ENCODE data around the gene FAM53B.

The FAM53B gene

GRCh38 chr10:124675261-124675660 lies 68.9 kb downstream of the FAM53B start:
- Histone ChIP-seq H3K4me2 (ENCODE audit: insufficient read depth, low read length, poor library complexity, severe bottlenecking) (no peak overlapping the region), H4K8ac (ENCODE audit: low read depth, low read length) (no peak overlapping the region), H3K27me3 (ENCODE audit: control insufficient read depth in 3 of 3, insufficient read depth in 3 of 3, low read depth in 1 of 3, low read length in 3 of 3) (no peaks in the 10 kb centered on the region), H2BK15ac (ENCODE audit: low read length) (no peak overlapping the region), H3K18ac (ENCODE audit: low read length) (peak overlapping the region; percentile 75), H2AFZ (ENCODE audit: low read length) (no peak overlapping the region), H3K14ac (ENCODE audit: low read length) (no peak overlapping the region), H3K23ac (ENCODE audit: low read depth, low read length, poor library complexity) (no peak overlapping the region), H3K79me1 (ENCODE audit: low read depth, low read length) (peaks cover 15% of the 10 kb centered on the region), H3K9me3 (replicated peaks in 1 of 2; ENCODE audit: control insufficient read depth in 2 of 2, insufficient read depth in 1 of 2, low read depth in 1 of 2, low read length in 2 of 2) (no peaks in the 10 kb centered on the region), H4K91ac (ENCODE audit: low read depth, low read length, poor library complexity) (no peak overlapping the region), H3K4ac (ENCODE audit: low read length) (no peak overlapping the region), H3K36me3 (replicated peaks in 1 of 2; ENCODE audit: control insufficient read depth in 2 of 2, insufficient read depth in 2 of 2, low read length in 2 of 2) (peaks cover 1 to 55% of the 10 kb centered on the region in 2 donors), H3K27ac (replicated peaks; ENCODE audit: low read length) (no peak overlapping the region), H2BK5ac (ENCODE audit: low read length) (peak overlapping the region; percentile 45), H2AK5ac (ENCODE audit: low read depth, low read length) (peak overlapping the region; percentile 36), H2BK120ac (ENCODE audit: low read depth, low read length) (no peak overlapping the region), H2BK12ac (ENCODE audit: low read length) (no peak overlapping the region), H3K4me3 (ENCODE audit: low read length in 2 of 2) (no peak overlapping the region), H3K9ac (ENCODE audit: low read depth, low read length, poor library complexity) (no peak overlapping the region), H3K4me1 (ENCODE audit: control insufficient read depth in 2 of 2, insufficient read depth in 1 of 2, low read depth in 1 of 2, low read length in 2 of 2) (peaks cover 23 to 45% of the 10 kb centered on the region in 2 donors)
- WGBS, 2 donors (ENCODE audit: extremely low coverage in 2 of 2, insufficient read length in 2 of 2, insufficient replicate concordance in 1 of 2) = no CpG with 5 or more reads among the region's 6 CpGs
- no peak for DNase-seq (ENCODE audit: low spot score)

GRCh38 chr10:124674768-124675222 lies 69.4 kb downstream of the FAM53B start:
- no peaks in the 10 kb centered on the region for H3K27me3 ChIP-seq (ENCODE audit: control insufficient read depth in 3 of 3, insufficient read depth in 3 of 3, low read depth in 1 of 3, low read length in 3 of 3)
- no peaks in the 10 kb centered on the region for H3K9me3 ChIP-seq (replicated peaks in 1 of 2; ENCODE audit: control insufficient read depth in 2 of 2, insufficient read depth in 1 of 2, low read depth in 1 of 2, low read length in 2 of 2)
- peaks cover 23 to 45% of the 10 kb centered on the region in 2 donors for H3K4me1 ChIP-seq (ENCODE audit: control insufficient read depth in 2 of 2, insufficient read depth in 1 of 2, low read depth in 1 of 2, low read length in 2 of 2)
- no peak overlapping the region for H3K23ac ChIP-seq (ENCODE audit: low read depth, low read length, poor library complexity)
- H2BK15ac ChIP-seq (ENCODE audit: low read length) = peak overlapping the region; percentile 2
- H3K36me3 ChIP-seq (replicated peaks in 1 of 2; ENCODE audit: control insufficient read depth in 2 of 2, insufficient read depth in 2 of 2, low read length in 2 of 2) = peaks cover 1 to 51% of the 10 kb centered on the region in 2 donors
- no peak overlapping the region for H3K4me3 ChIP-seq (ENCODE audit: low read length in 2 of 2)
- peaks cover 19% of the 10 kb centered on the region for H3K79me1 ChIP-seq (ENCODE audit: low read depth, low read length)
- no peak overlapping the region for H3K4me2 ChIP-seq (ENCODE audit: insufficient read depth, low read length, poor library complexity, severe bottlenecking)
- no peak overlapping the region for H2BK120ac ChIP-seq (ENCODE audit: low read depth, low read length)
- no peak for DNase-seq (ENCODE audit: low spot score)
- H2AK5ac ChIP-seq (ENCODE audit: low read depth, low read length) = peak overlapping the region; percentile 36
- H3K9ac ChIP-seq (ENCODE audit: low read depth, low read length, poor library complexity) = no peak overlapping the region
- H3K4ac ChIP-seq (ENCODE audit: low read length) = no peak overlapping the region
- H2BK12ac ChIP-seq (ENCODE audit: low read length) = no peak overlapping the region
- H3K14ac ChIP-seq (ENCODE audit: low read length) = no peak overlapping the region
- no CpG with 5 or more reads among the region's 9 CpGs for WGBS, 2 donors (ENCODE audit: extremely low coverage in 2 of 2, insufficient read length in 2 of 2, insufficient replicate concordance in 1 of 2)
- peak overlapping the region; percentile 45 for H2BK5ac ChIP-seq (ENCODE audit: low read length)
- no peak overlapping the region for H3K27ac ChIP-seq (replicated peaks; ENCODE audit: low read length)
- peak overlapping the region; percentile 6 for H3K18ac ChIP-seq (ENCODE audit: low read length)
- H4K8ac ChIP-seq (ENCODE audit: low read depth, low read length) = no peak overlapping the region
- no peak overlapping the region for H2AFZ ChIP-seq (ENCODE audit: low read length)
- H4K91ac ChIP-seq (ENCODE audit: low read depth, low read length, poor library complexity) = no peak overlapping the region

GRCh38 chr10:124672181-124672638 lies 72.0 kb downstream of the FAM53B start:
- Histone ChIP-seq H3K27ac (replicated peaks; ENCODE audit: low read length) (peak overlapping the region; percentile 88), H2AFZ (ENCODE audit: low read length) (no peak overlapping the region), H3K14ac (ENCODE audit: low read length) (no peak overlapping the region), H3K9ac (ENCODE audit: low read depth, low read length, poor library complexity) (no peak overlapping the region), H2BK15ac (ENCODE audit: low read length) (no peak overlapping the region), H3K4ac (ENCODE audit: low read length) (no peak overlapping the region), H3K4me3 (ENCODE audit: low read length in 2 of 2) (no peak overlapping the region), H3K9me3 (replicated peaks in 1 of 2; ENCODE audit: control insufficient read depth in 2 of 2, insufficient read depth in 1 of 2, low read depth in 1 of 2, low read length in 2 of 2) (no peaks in the 10 kb centered on the region), H3K18ac (ENCODE audit: low read length) (peak overlapping the region; percentile 89), H2BK120ac (ENCODE audit: low read depth, low read length) (no peak overlapping the region), H2AK5ac (ENCODE audit: low read depth, low read length) (peak overlapping the region; percentile 72), H3K79me1 (ENCODE audit: low read depth, low read length) (peaks cover 23% of the 10 kb centered on the region), H3K4me2 (ENCODE audit: insufficient read depth, low read length, poor library complexity, severe bottlenecking) (no peak overlapping the region), H3K23ac (ENCODE audit: low read depth, low read length, poor library complexity) (no peak overlapping the region), H4K8ac (ENCODE audit: low read depth, low read length) (no peak overlapping the region), H2BK12ac (ENCODE audit: low read length) (peak overlapping the region; percentile 24), H3K4me1 (ENCODE audit: control insufficient read depth in 2 of 2, insufficient read depth in 1 of 2, low read depth in 1 of 2, low read length in 2 of 2) (peaks cover 14 to 42% of the 10 kb centered on the region in 2 donors), H2BK5ac (ENCODE audit: low read length) (peak overlapping the region; percentile 49), H4K91ac (ENCODE audit: low read depth, low read length, poor library complexity) (no peak overlapping the region), H3K36me3 (replicated peaks in 1 of 2; ENCODE audit: control insufficient read depth in 2 of 2, insufficient read depth in 2 of 2, low read length in 2 of 2) (peaks cover 3 to 53% of the 10 kb centered on the region in 2 donors), H3K27me3 (ENCODE audit: control insufficient read depth in 3 of 3, insufficient read depth in 3 of 3, low read depth in 1 of 3, low read length in 3 of 3) (no peaks in the 10 kb centered on the region)
- DNase-seq (ENCODE audit: low spot score) = no peak
- WGBS, 2 donors (ENCODE audit: extremely low coverage in 2 of 2, insufficient read length in 2 of 2, insufficient replicate concordance in 1 of 2) = no CpG with 5 or more reads among the region's 16 CpGs

DNA sequence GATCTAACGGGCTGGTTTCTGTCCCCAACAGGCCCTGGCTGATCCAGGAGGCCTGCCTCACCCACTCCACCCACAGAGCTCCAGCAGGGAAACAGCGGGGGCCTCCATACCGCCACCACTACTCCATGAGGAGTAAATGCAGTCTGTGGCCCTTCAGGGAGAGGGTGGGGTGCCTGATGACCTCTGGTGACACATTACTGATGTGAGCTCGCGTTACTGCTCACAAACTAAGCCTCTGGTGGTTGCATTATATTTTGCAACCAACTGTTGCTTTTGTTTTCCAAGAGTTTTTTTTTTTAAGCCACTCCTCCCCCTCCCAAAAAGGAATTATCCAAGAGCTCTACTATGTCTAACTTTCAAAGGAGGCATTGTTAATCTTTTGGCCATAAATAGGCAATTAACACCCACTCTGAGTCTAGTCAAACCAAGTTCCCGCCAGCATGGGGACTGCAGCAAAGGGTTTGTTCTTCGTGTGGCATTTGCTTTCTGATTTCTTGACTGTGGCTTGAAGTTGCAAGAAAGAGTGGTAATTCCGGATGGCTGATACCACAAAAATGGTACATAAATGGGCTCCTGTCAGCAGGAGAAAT lies 72.6 kb downstream of the FAM53B start:
- H4K91ac ChIP-seq (ENCODE audit: low read depth, low read length, poor library complexity) = no peak overlapping the region
- peaks cover 3 to 51% of the 10 kb centered on the region in 2 donors for H3K36me3 ChIP-seq (replicated peaks in 1 of 2; ENCODE audit: control insufficient read depth in 2 of 2, insufficient read depth in 2 of 2, low read length in 2 of 2)
- H3K9ac ChIP-seq (ENCODE audit: low read depth, low read length, poor library complexity) = no peak overlapping the region
- no peak overlapping the region for H3K4me3 ChIP-seq (ENCODE audit: low read length in 2 of 2)
- no peak overlapping the region for H3K14ac ChIP-seq (ENCODE audit: low read length)
- peaks cover 9 to 38% of the 10 kb centered on the region in 2 donors for H3K4me1 ChIP-seq (ENCODE audit: control insufficient read depth in 2 of 2, insufficient read depth in 1 of 2, low read depth in 1 of 2, low read length in 2 of 2)
- H3K27ac ChIP-seq (replicated peaks; ENCODE audit: low read length) = peak overlapping the region; percentile 88
- peak overlapping the region; percentile 66 for H2BK120ac ChIP-seq (ENCODE audit: low read depth, low read length)
- no peak overlapping the region for H4K8ac ChIP-seq (ENCODE audit: low read depth, low read length)
- H3K4ac ChIP-seq (ENCODE audit: low read length) = no peak overlapping the region
- WGBS, 2 donors (ENCODE audit: extremely low coverage in 2 of 2, insufficient read length in 2 of 2, insufficient replicate concordance in 1 of 2) = no CpG with 5 or more reads among the region's 8 CpGs
- no peaks in the 10 kb centered on the region for H3K9me3 ChIP-seq (replicated peaks in 1 of 2; ENCODE audit: control insufficient read depth in 2 of 2, insufficient read depth in 1 of 2, low read depth in 1 of 2, low read length in 2 of 2)
- H3K18ac ChIP-seq (ENCODE audit: low read length) = peak overlapping the region; percentile 86
- H3K4me2 ChIP-seq (ENCODE audit: insufficient read depth, low read length, poor library complexity, severe bottlenecking) = no peak overlapping the region
- H2AFZ ChIP-seq (ENCODE audit: low read length) = no peak overlapping the region
- peak overlapping the region; percentile 73 for H2AK5ac ChIP-seq (ENCODE audit: low read depth, low read length)
- peaks cover 24% of the 10 kb centered on the region for H3K79me1 ChIP-seq (ENCODE audit: low read depth, low read length)
- H2BK12ac ChIP-seq (ENCODE audit: low read length) = no peak overlapping the region
- no peak overlapping the region for H3K23ac ChIP-seq (ENCODE audit: low read depth, low read length, poor library complexity)
- no peak overlapping the region for H2BK15ac ChIP-seq (ENCODE audit: low read length)
- peak; percentile 48 for DNase-seq (ENCODE audit: low spot score)
- no peaks in the 10 kb centered on the region for H3K27me3 ChIP-seq (ENCODE audit: control insufficient read depth in 3 of 3, insufficient read depth in 3 of 3, low read depth in 1 of 3, low read length in 3 of 3)
- peak overlapping the region; percentile 56 for H2BK5ac ChIP-seq (ENCODE audit: low read length)

Measured in neuronal stem cell (in vitro differentiated cells).